Measurements from ENCODE around the gene SORCS2. TPM values are rescaled to one million over a fixed set of nuclear protein-coding genes. Genes with fewer than 3 reads are reported as not detected.

Gene SORCS2
- total and polyA plus RNA-seq, 12 donors: 0.67 to 15.5 (median 1.3) TPM

DNA sequence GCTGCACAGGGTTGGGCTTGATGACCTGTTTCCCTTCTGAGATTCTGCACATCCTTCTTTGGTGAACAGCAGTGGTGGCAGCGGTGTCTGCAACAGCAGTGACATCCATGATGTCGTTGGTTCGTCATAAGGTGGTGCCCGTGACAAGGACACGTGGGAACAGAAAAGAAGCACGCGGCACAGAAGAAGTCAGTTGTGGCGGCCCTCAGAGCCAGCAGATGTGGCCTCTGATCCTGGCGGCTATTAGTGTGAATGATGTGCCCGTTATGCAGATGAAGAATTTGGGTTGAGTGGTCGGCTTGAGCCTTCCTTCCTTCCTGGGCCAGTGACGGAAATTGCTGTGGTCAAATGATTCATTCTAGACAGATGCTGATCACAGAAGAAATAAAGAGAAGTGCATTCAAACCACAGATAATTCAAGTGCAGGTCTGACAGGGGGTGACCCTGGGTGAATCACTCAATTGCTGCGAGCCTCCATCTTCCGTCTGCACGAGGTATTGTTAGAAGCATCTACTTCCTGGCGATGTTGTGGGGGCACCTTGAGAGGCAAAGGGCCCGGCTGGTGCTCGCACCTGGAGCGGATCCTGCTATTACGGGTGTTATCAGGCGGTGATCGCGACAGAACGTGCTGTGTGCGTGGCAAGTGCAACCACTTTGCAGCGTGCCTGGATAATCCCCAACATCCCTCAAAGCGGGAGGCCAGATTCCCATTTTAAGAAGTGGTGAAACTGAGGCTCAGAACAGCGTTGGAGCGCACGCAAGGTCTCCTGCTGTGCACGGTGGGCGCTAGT lies 457.6 kb downstream of the SORCS2 start:
- Histone ChIP-seq H3K9me3 (replicated peaks in 1 of 3) (no peaks in the 10 kb centered on the region), H3K36me3 (replicated peaks in 1 of 2) (no peaks in the 10 kb centered on the region), H3K27me3 (peaks cover 5% of the 10 kb centered on the region), H3K4me3 (no peak overlapping the region), H3K4me1 (replicated peaks in 1 of 2) (peaks cover 0 to 22% of the 10 kb centered on the region in 2 donors), H3K27ac (peak overlapping the region in 1 of 5 donors; percentile 88)
- intact Hi-C loops (cut with DNase I): no loop called here
- 66 to 76% (median 71%) methylated on average over 23 to 32 of the region's 32 CpGs for WGBS, 4 donors
- TF ChIP-seq POLR2A (IDR thresholded peaks at IDR 0.05): no peak
- TF ChIP-seq, protein P1, sequence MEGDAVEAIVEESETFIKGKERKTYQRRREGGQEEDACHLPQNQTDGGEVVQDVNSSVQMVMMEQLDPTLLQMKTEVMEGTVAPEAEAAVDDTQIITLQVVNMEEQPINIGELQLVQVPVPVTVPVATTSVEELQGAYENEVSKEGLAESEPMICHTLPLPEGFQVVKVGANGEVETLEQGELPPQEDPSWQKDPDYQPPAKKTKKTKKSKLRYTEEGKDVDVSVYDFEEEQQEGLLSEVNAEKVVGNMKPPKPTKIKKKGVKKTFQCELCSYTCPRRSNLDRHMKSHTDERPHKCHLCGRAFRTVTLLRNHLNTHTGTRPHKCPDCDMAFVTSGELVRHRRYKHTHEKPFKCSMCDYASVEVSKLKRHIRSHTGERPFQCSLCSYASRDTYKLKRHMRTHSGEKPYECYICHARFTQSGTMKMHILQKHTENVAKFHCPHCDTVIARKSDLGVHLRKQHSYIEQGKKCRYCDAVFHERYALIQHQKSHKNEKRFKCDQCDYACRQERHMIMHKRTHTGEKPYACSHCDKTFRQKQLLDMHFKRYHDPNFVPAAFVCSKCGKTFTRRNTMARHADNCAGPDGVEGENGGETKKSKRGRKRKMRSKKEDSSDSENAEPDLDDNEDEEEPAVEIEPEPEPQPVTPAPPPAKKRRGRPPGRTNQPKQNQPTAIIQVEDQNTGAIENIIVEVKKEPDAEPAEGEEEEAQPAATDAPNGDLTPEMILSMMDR (IDR thresholded peaks at IDR 0.05): no peak
- DNase-seq: peak in 4 of 7 donors; percentile 40 to 65 (median 48)

DNA sequence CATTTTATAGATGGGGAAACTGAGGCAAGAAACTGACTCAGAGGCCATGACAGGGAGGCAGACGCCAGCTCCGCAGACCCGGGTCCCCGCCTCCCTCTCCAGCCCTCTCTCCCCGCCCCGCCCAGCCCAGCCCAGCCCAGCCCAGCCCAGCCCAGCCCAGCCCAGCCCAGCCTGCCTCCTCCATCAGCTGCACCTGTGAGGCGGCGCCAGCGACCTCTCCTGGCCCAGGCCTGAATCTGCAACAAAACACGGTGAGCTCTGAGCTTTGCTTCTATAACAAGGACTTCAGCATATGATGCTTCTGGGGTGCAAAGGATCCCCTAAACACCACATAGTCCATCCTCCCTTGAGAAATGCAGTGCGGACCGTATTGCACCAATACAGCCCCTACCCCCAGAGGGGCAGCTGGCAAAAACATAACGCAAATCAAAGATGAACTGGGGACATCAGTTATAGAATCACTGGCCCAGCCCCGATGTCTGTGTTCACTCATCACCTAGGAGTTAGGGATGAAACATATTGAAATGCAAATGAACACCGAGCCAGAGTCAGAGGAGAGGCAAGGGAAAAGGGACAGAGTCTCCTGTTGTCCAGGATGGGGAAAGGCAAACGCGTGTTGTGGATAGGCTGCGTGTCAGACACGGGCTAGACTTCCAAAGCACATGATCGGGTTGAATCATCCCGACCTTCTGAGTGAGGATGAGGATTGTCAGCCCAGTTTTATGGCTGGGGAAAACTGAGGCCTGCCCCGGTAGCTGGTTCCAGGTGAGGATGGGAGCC lies 458.5 kb downstream of the SORCS2 start:
- H3K27ac ChIP-seq: peak overlapping the region in 2 of 5 donors; percentile 17 to 88
- H3K9me3 ChIP-seq (replicated peaks in 1 of 3): no peaks in the 10 kb centered on the region
- intact Hi-C loops (cut with DNase I): no loop called here
- no peaks in the 10 kb centered on the region for H3K36me3 ChIP-seq (replicated peaks in 1 of 2)
- WGBS, 4 donors: 58 to 74% (median 63%) methylated on average over 12 to 22 of the region's 22 CpGs
- H3K4me3 ChIP-seq: no peak overlapping the region
- peaks cover 0 to 22% of the 10 kb centered on the region in 2 donors for H3K4me1 ChIP-seq (replicated peaks in 1 of 2)
- peaks cover 5% of the 10 kb centered on the region for H3K27me3 ChIP-seq
- TF ChIP-seq, protein P1 (IDR thresholded peaks at IDR 0.05): no peak
- no peak for TF ChIP-seq POLR2A (IDR thresholded peaks at IDR 0.05)
- DNase-seq: no peak

DNA sequence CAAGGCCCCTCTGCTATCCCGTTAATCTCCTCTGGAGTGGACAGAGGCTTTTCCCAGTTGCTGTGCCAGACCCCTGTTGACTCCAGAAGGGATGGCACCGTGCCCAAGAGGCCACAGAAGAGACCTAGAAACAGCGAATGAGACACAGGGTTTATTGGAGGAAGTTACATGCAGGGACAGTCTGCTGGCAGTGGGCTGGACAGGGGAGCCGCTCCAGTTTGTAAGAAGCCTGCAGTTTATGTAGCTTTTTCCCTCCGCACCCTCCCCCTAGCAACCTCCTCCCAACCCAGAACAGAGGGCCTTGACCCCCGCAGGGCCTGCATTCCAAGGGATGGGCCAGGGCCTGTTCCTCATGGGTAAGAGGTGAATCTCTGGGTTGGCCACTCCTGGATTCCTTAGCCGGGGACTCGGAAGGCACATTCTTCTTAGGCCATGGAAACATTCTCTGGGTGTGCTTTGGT lies 459.2 kb downstream of the SORCS2 start:
- no peak for TF ChIP-seq POLR2A (IDR thresholded peaks at IDR 0.05)
- H3K4me1 ChIP-seq (replicated peaks in 1 of 2): peaks cover 0 to 22% of the 10 kb centered on the region in 2 donors
- H3K4me3 ChIP-seq: no peak overlapping the region
- H3K27me3 ChIP-seq: peaks cover 5% of the 10 kb centered on the region
- no peaks in the 10 kb centered on the region for H3K9me3 ChIP-seq (replicated peaks in 1 of 3)
- 49 to 70% (median 54%) methylated on average over 7 to 8 of the region's 8 CpGs for WGBS, 4 donors
- intact Hi-C loops (cut with DNase I): no loop called here
- peak overlapping the region in 2 of 5 donors; percentile 17 to 88 for H3K27ac ChIP-seq
- no peaks in the 10 kb centered on the region for H3K36me3 ChIP-seq (replicated peaks in 1 of 2)
- DNase-seq: peak in 6 of 7 donors; percentile 30 to 76 (median 62)

DNA sequence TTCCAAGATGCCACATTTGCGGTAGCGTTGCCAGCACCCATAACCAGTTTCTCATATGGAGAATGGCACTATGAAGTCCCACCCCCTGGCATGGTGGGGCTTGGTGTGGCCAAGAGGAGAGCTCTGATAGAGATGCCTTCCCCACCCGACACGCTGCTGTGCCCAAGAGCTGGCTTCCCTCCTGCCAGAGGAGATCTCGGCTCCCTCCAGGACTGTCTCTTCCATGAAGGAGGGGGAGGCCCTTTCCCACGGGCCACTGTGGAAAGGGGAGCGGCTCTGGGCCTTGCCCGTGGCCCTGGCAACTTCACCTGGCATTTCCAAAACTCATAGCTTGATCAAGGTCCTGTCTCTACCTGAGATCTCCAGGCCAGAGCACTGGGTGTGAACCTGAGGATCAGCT lies 459.7 kb downstream of the SORCS2 start:
- no peaks in the 10 kb centered on the region for H3K36me3 ChIP-seq (replicated peaks in 1 of 2)
- no peak for DNase-seq
- H3K9me3 ChIP-seq (replicated peaks in 1 of 3): no peaks in the 10 kb centered on the region
- H3K27ac ChIP-seq: peak overlapping the region in 3 of 5 donors; percentile 13 to 88 (median 17)
- H3K4me1 ChIP-seq (replicated peaks in 1 of 2): peaks cover 0 to 22% of the 10 kb centered on the region in 2 donors
- intact Hi-C loops (cut with DNase I): no loop called here
- peaks cover 5% of the 10 kb centered on the region for H3K27me3 ChIP-seq
- TF ChIP-seq, protein P1 (IDR thresholded peaks at IDR 0.05): no peak
- no peak for TF ChIP-seq POLR2A (IDR thresholded peaks at IDR 0.05)
- WGBS, 4 donors: 73 to 83% (median 75%) methylated on average over 4 to 8 of the region's 8 CpGs
- no peak overlapping the region for H3K4me3 ChIP-seq
